SH-SY5Y (cell line): ENCODE results near the gene LRGUK.

ENCODE experiments used
- GATA2 ChIP-seq: IDR thresholded peaks from 2 replicates; pipeline ENCODE4 v1.6.1; 2011; ENCODE audit warnings: mild to moderate bottlenecking, low read depth, low read length
- GATA3 ChIP-seq: IDR thresholded peaks from 2 replicates; pipeline ENCODE4 v1.6.1; 2011; ENCODE audit warnings: low read depth, mild to moderate bottlenecking, low read length, moderate library complexity

- TF ChIP-seq GATA2 (no peak), GATA3 (no peak)
Measured at GRCh38 chr7:134088199-134088598, 38.9 kb upstream of the LRGUK start.
